Measurements from ENCODE around the gene MYLK.

The MYLK gene

GRCh38 chr3:123884993-123885392, 861 bp upstream of the MYLK start:
- Histone ChIP-seq H3K27ac (ENCODE audit: poor library complexity, severe bottlenecking) (no peak overlapping the region), H3K9me3 (ENCODE audit: severe bottlenecking) (no peaks in the 10 kb centered on the region), H3K4me1 (ENCODE audit: insufficient read depth, poor library complexity, severe bottlenecking) (peaks cover 2% of the 10 kb centered on the region), H3K27me3 (ENCODE audit: insufficient read depth, poor library complexity, severe bottlenecking) (no peaks in the 10 kb centered on the region), H3K36me3 (ENCODE audit: low read depth) (no peaks in the 10 kb centered on the region), H3K4me3 (ENCODE audit: severe bottlenecking) (no peak overlapping the region)
- no peak for TF ChIP-seq CTCF (IDR thresholded peaks at IDR 0.05; ENCODE audit: poor library complexity, severe bottlenecking)
- DNase-seq (ENCODE audit: low spot score) (no peak), ATAC-seq (ENCODE audit: low read depth) (no peak)

- TF ChIP-seq CTCF (IDR thresholded peaks at IDR 0.05; ENCODE audit: poor library complexity, severe bottlenecking) = no peak
- DNase-seq (ENCODE audit: low spot score) = no peak
- H3K36me3 ChIP-seq (ENCODE audit: low read depth) = no peaks in the 10 kb centered on the region
- no peak for ATAC-seq (ENCODE audit: low read depth)
- H3K9me3 ChIP-seq (ENCODE audit: severe bottlenecking) = no peaks in the 10 kb centered on the region
- no peak overlapping the region for H3K27ac ChIP-seq (ENCODE audit: poor library complexity, severe bottlenecking)
- H3K4me1 ChIP-seq (ENCODE audit: insufficient read depth, poor library complexity, severe bottlenecking) = peaks cover 2% of the 10 kb centered on the region
- no peaks in the 10 kb centered on the region for H3K27me3 ChIP-seq (ENCODE audit: insufficient read depth, poor library complexity, severe bottlenecking)
- peak overlapping the region; percentile 44 for H3K4me3 ChIP-seq (ENCODE audit: severe bottlenecking)
These were observed 380 bp downstream of the MYLK start for GRCh38 chr3:123883701-123884202.

- TF ChIP-seq CTCF (IDR thresholded peaks at IDR 0.05; ENCODE audit: poor library complexity, severe bottlenecking) = no peak
- Histone ChIP-seq H3K4me1 (ENCODE audit: insufficient read depth, poor library complexity, severe bottlenecking) (peaks cover 2% of the 10 kb centered on the region), H3K27ac (ENCODE audit: poor library complexity, severe bottlenecking) (no peak overlapping the region), H3K9me3 (ENCODE audit: severe bottlenecking) (no peaks in the 10 kb centered on the region), H3K36me3 (ENCODE audit: low read depth) (no peaks in the 10 kb centered on the region), H3K4me3 (ENCODE audit: severe bottlenecking) (no peak overlapping the region), H3K27me3 (ENCODE audit: insufficient read depth, poor library complexity, severe bottlenecking) (no peaks in the 10 kb centered on the region)
- DNase-seq (ENCODE audit: low spot score) (no peak), ATAC-seq (ENCODE audit: low read depth) (no peak)
These were observed 1.0 kb downstream of the MYLK start for GRCh38 chr3:123883111-123883510.

- Histone ChIP-seq H3K27me3 (ENCODE audit: insufficient read depth, poor library complexity, severe bottlenecking) (no peaks in the 10 kb centered on the region), H3K36me3 (ENCODE audit: low read depth) (no peaks in the 10 kb centered on the region), H3K9me3 (ENCODE audit: severe bottlenecking) (no peaks in the 10 kb centered on the region), H3K4me1 (ENCODE audit: insufficient read depth, poor library complexity, severe bottlenecking) (peaks cover 2% of the 10 kb centered on the region), H3K27ac (ENCODE audit: poor library complexity, severe bottlenecking) (no peak overlapping the region), H3K4me3 (ENCODE audit: severe bottlenecking) (no peak overlapping the region)
- DNase-seq (ENCODE audit: low spot score) (no peak), ATAC-seq (ENCODE audit: low read depth) (no peak)
- no peak for TF ChIP-seq CTCF (IDR thresholded peaks at IDR 0.05; ENCODE audit: poor library complexity, severe bottlenecking)
These were observed 2.4 kb downstream of the MYLK start for GRCh38 chr3:123881771-123882170.

- H3K36me3 ChIP-seq (ENCODE audit: low read depth) = no peaks in the 10 kb centered on the region
- peak; percentile 45 for TF ChIP-seq CTCF (IDR thresholded peaks at IDR 0.05; ENCODE audit: poor library complexity, severe bottlenecking)
- H3K9me3 ChIP-seq (ENCODE audit: severe bottlenecking) = no peaks in the 10 kb centered on the region
- H3K4me3 ChIP-seq (ENCODE audit: severe bottlenecking) = no peak overlapping the region
- ATAC-seq (ENCODE audit: low read depth) = no peak
- H3K4me1 ChIP-seq (ENCODE audit: insufficient read depth, poor library complexity, severe bottlenecking) = peaks cover 2% of the 10 kb centered on the region
- H3K27me3 ChIP-seq (ENCODE audit: insufficient read depth, poor library complexity, severe bottlenecking) = no peaks in the 10 kb centered on the region
- no peak for DNase-seq (ENCODE audit: low spot score)
- H3K27ac ChIP-seq (ENCODE audit: poor library complexity, severe bottlenecking) = no peak overlapping the region
These were observed 3.1 kb downstream of the MYLK start for GRCh38 chr3:123880998-123881561.

Measured in RWPE2 (cell line).